Activated CD4-positive, CD25-positive, alpha-beta regulatory T cell treated with anti-CD3 and anti-CD28 coated beads, Interleukin-2, amount 50 U/mL, for 72 hours (primary cell): Measurements from ENCODE around the gene CASZ1.

Experiments
- DNase-seq: peaks from one replicate; pipeline ENCODE4 v3.0.0; 2021

Gene CASZ1

DNA sequence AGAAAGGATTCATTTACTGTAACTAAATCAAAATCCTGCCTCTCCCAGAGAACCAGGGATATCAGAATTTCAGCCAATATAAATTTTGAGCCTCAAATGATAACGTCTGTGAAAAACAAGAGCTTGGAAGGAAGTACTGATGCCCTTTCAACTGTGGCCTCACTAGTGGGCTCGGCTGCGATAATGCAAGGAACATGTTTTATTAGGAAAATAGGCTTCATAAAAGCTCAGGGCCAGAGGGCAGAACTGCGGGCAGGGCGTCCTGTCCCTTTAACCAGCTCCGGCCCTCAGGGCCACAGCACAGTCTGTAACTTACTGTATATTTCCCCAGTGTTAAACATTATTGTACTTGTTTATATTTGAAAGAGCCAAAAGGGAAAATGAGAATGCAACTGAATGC lies 199.7 kb downstream of the CASZ1 start:
- no peak for DNase-seq

DNA sequence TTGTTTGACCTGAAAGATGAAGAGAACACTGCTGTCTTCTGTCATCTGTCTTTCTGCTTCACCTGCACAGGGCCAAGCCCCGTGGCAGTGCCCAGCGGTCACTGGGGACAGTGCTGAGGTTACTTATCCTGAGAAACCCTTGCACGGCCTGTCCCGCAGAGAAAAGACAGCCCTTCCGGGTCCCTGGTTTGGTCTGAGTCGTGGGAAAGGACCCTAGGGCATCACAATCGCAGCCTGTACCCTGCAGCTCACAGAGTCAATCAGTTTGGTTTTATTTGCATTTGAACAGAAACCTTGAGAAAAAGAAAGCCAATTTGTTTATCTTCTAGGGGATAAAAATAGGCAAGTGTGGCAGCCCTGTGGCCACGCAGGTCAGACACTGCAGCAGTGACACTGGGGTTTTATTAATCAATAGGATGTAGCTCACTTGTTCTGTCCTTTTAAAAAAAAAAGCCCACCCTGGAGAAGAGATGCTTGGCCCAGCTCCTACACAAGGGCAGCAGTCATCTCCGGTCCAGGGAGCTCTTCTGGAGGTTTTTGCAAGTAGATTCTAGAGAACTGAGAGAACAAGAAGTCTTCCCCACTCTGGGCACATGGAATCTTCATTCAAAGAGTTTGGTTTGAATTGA lies 201.7 kb downstream of the CASZ1 start:
- DNase-seq = no peak

GRCh38 chr1:10593750-10594149 lies 202.7 kb downstream of the CASZ1 start:
- no peak for DNase-seq

DNA sequence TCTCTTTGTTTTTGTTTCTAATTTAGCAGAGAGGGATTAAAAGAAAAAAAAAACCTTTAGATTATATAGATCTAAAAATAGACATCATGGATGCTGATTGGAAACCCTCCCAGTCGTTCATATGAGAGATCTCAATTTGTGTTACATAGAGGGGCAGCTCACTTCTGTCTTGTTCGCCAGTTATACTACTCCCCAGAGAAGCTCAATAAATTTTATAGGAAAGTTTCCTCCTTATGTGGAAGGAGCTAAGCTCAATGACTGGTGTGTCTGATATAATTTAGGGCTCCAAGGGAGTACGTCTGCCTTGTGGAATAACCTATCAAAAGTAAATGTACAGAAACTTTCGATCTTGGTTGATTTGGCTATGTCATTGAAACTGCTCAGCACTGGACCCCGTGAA lies 204.1 kb downstream of the CASZ1 start:
- no peak for DNase-seq

DNA sequence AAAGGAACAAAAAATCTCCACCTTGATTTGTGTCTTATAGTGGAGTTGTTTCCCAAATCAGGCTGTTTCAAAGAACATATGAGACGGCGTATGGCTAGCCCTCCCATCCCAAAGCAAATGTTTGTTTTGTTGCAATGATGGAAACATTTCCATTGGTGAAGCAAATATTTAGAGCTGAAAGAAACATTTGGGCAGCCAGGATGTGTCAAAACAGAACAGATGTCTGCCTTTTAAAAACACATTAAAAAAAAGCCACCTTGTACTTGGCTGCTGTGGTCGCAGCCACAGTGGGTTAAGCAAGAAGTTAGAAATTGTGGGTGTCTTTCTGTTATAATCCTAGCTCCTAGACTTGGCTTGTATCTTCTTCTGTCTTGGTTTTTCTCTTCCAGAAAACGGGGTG lies 205.4 kb downstream of the CASZ1 start:
- DNase-seq = no peak

GRCh38 chr1:10589074-10589473 lies 207.4 kb downstream of the CASZ1 start:
- DNase-seq = no peak

DNA sequence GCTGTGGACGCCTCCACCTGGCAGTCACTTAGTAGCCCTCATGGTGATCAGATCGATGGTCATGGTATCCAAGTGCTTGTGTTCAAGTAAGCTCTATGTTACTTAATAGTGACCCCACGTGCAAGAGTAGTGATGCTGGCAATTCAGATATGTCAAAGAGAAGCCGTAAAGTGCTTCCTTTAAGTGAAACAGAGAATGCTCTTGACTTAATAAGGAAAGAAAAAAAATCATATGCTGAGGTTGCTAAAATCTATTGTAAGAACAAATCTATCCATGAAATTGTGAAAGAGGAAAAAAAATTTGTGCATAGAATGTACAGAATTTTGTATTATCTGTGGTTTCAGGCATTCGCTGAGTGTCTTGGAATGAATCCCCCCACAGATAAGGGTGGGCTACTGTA lies 207.8 kb downstream of the CASZ1 start:
- no peak for DNase-seq
